Kidney capillary endothelial cell (primary cell): ENCODE results near the gene ENTREP3.
"Not testable (repeated sequence)": the region's sequence is repeated elsewhere in the genome, so short reads cannot be mapped to it uniquely, and the experiment has no call there.

Source experiments
- DNase-seq: peaks from one replicate; pipeline ENCODE4 v3.0.0-alpha.2; 2018; ENCODE audit warnings: low spot score

The ENTREP3 gene

GRCh38 chr1:155223047-155223446 lies 32.2 kb downstream of the ENTREP3 start:
- no peak for DNase-seq

- DNase-seq = not testable (repeated sequence)
Measured at GRCh38 chr1:155220211-155220965, 34.9 kb downstream of the ENTREP3 start.

GRCh38 chr1:155219592-155220031 lies 35.7 kb downstream of the ENTREP3 start:
- no peak for DNase-seq

GRCh38 chr1:155218854-155219591 lies 36.3 kb downstream of the ENTREP3 start:
- DNase-seq = peak; percentile 53

GRCh38 chr1:155214702-155215101 lies 40.6 kb downstream of the ENTREP3 start:
- DNase-seq = not testable (repeated sequence)

GRCh38 chr1:155212051-155212440 lies 43.2 kb downstream of the ENTREP3 start:
- not testable (repeated sequence) for DNase-seq

GRCh38 chr1:155211381-155212050 lies 43.8 kb downstream of the ENTREP3 start:
- not testable (repeated sequence) for DNase-seq

GRCh38 chr1:155210314-155211104 lies 44.8 kb downstream of the ENTREP3 start:
- no peak for DNase-seq

GRCh38 chr1:155209312-155209721 lies 46.0 kb downstream of the ENTREP3 start:
- DNase-seq = no peak

GRCh38 chr1:155208541-155209311 lies 46.6 kb downstream of the ENTREP3 start, which contains the start of gene MTX1:
MTX1 (plus strand) TSS chr1:155208695; CDS start chr1:155208805, 110 bp downstream.
- DNase-seq = peak; percentile 83

GRCh38 chr1:155207806-155208540 lies 47.3 kb downstream of the ENTREP3 start, which contains the start of gene THBS3:
THBS3 (minus strand) TSS chr1:155207897; CDS start chr1:155207876, 21 bp downstream.
- DNase-seq = no peak

GRCh38 chr1:155206891-155207805 lies 48.1 kb downstream of the ENTREP3 start:
- peak; percentile 72 for DNase-seq

- no peak for DNase-seq
Measured at GRCh38 chr1:155205969-155206593, 49.2 kb downstream of the ENTREP3 start.

- DNase-seq = no peak
Measured at GRCh38 chr1:155205035-155205434, 50.2 kb downstream of the ENTREP3 start.

- no peak for DNase-seq
Measured at GRCh38 chr1:155202731-155203515, 52.4 kb downstream of the ENTREP3 start.

- no peak for DNase-seq
Measured at GRCh38 chr1:155202198-155202597, 53.1 kb downstream of the ENTREP3 start.

- DNase-seq = no peak
Measured at GRCh38 chr1:155200920-155201319, 54.4 kb downstream of the ENTREP3 start.

GRCh38 chr1:155199792-155200191 lies 55.5 kb downstream of the ENTREP3 start:
- DNase-seq = no peak
